HEK293 (cell line): Measurements from ENCODE around the gene KIF2C.

Source experiments
- ZBTB17 ChIP-seq: fragments of 450-650 bp; formaldehyde crosslinking; IDR thresholded peaks from 2 replicates; pipeline ENCODE4 v1.5.1; 2016; ENCODE audit warnings: missing biosample characterization, missing genetic modification characterization
- ZNF324 ChIP-seq: fragments of 450-650 bp; formaldehyde crosslinking; IDR thresholded peaks from 2 replicates; pipeline ENCODE4 v1.5.1; 2016; ENCODE audit warnings: missing biosample characterization, missing genetic modification characterization
- ZNF670 ChIP-seq: fragments of 450-650 bp; formaldehyde crosslinking; IDR thresholded peaks from 2 replicates; pipeline ENCODE4 v1.5.1; 2016; ENCODE audit warnings: missing biosample characterization, missing genetic modification characterization, low read depth
- TF ChIP-seq, protein P1 (sequence below): fragments of 450-650 bp; formaldehyde crosslinking; IDR thresholded peaks from 2 replicates; pipeline ENCODE4 v1.5.1; 2016; ENCODE audit warnings: missing biosample characterization, missing genetic modification characterization
- TF ChIP-seq, protein P2 (sequence below): fragments of 450-650 bp; formaldehyde crosslinking; IDR thresholded peaks from 2 replicates; pipeline ENCODE4 v1.5.1; 2017; ENCODE audit warnings: missing biosample characterization, missing genetic modification characterization

DNA sequence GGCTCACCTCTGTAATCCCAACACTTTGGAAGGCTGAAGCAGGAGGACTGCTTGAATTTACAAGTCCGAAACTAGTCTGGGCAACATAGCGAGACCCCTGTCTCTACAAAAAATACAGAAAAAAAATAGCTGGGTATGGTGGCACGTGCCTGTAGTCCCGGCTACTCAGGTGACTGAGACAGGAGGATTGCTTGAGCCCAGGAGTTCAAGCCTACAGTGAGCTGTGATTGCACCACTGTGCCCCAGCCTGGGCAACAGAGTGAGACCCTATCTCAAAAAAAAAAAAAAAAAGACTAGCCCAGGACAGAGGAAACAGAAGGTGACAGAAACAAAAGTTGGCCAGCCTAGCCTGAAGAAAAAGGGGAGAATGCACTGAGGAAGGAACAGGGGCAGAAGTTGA is 44.0 kb upstream of the KIF2C start:
- TF ChIP-seq ZNF670 (no peak), ZNF324 (tag by site-specific recombination) (no peak), ZBTB17 (tag by site-specific recombination) (no peak)
- TF ChIP-seq, protein P1, sequence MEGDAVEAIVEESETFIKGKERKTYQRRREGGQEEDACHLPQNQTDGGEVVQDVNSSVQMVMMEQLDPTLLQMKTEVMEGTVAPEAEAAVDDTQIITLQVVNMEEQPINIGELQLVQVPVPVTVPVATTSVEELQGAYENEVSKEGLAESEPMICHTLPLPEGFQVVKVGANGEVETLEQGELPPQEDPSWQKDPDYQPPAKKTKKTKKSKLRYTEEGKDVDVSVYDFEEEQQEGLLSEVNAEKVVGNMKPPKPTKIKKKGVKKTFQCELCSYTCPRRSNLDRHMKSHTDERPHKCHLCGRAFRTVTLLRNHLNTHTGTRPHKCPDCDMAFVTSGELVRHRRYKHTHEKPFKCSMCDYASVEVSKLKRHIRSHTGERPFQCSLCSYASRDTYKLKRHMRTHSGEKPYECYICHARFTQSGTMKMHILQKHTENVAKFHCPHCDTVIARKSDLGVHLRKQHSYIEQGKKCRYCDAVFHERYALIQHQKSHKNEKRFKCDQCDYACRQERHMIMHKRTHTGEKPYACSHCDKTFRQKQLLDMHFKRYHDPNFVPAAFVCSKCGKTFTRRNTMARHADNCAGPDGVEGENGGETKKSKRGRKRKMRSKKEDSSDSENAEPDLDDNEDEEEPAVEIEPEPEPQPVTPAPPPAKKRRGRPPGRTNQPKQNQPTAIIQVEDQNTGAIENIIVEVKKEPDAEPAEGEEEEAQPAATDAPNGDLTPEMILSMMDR (tag by site-specific recombination), result no peak
- TF ChIP-seq, protein P2, sequence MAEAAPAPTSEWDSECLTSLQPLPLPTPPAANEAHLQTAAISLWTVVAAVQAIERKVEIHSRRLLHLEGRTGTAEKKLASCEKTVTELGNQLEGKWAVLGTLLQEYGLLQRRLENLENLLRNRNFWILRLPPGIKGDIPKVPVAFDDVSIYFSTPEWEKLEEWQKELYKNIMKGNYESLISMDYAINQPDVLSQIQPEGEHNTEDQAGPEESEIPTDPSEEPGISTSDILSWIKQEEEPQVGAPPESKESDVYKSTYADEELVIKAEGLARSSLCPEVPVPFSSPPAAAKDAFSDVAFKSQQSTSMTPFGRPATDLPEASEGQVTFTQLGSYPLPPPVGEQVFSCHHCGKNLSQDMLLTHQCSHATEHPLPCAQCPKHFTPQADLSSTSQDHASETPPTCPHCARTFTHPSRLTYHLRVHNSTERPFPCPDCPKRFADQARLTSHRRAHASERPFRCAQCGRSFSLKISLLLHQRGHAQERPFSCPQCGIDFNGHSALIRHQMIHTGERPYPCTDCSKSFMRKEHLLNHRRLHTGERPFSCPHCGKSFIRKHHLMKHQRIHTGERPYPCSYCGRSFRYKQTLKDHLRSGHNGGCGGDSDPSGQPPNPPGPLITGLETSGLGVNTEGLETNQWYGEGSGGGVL (tag by site-specific recombination), result no peak
